ENCODE results near the gene OR2M5.

The OR2M5 gene
- total RNA-seq: 0 reads per million in 2 donors

- no peak for DNase-seq
Measured at GRCh38 chr1:248144513-248145198, at the start of gene OR2M5. Gene OR2M5, plus strand, starts transcription at chr1:248145148. Its CDS starts 0 bp downstream, at chr1:248145148.

GRCh38 chr1:248098529-248098928 lies 46.4 kb upstream of the OR2M5 start:
- no peak for DNase-seq

- DNase-seq: no peak
Measured at GRCh38 chr1:248102847-248103246, 42.1 kb upstream of the OR2M5 start.

DNA sequence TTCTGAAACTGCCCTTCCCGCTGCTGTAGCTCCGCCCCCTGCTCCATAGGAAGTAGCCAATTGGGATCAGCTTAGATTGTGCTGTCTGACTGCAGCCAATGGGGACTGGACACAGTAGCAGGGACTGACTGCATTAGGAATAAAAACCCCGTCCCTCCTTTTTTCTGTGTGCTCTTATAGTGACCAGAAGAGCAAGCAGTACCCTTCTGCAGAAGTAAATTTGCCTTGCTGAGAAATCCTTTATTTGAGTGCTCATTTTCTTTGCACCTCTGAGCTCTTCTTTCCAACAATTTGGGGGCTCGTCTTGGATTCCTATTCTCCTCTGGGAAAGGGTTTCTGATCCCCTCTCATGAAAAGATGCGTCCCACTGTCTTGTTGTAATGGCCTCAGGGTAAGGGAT lies 33.8 kb upstream of the OR2M5 start:
- no peak for DNase-seq

DNA sequence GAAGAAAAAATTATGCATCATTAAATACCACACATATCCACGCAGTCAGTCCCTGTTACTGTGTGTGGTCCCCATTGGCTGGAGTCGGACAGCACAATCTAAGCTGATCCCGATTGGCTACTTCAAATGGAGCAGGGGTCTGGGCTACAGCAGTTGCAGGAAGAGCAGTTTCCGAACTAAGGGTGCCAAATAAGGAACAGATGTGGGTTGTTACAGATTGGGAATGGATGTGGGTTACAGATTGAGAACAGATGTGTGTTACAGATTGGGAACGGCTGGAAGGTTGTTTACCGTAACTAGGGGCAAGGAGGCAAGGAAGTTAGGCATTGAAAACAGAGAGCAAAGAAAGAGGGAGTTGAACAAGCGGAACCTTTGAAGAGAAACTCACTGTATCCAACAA lies 30.1 kb upstream of the OR2M5 start:
- DNase-seq: no peak

DNA sequence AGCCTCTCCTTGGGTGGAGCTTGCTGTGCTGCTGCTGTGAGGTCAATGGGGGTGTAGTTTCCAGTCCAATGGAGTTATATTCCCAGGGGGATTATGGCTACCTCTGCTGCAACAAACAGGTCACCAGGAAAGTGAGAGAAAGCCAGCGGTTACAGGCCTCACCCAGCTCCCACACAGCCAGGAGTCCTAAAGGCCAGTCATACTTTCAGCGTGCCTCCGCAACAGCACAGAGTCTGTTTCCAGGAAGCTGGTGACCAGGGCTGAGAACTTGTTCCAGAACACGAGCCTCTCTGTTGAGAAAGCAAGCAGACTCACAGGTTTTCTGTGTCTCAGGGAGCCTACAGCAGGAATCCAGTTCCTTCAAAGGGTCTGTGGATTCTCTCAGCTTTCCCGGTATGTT lies 17.3 kb upstream of the OR2M5 start:
- DNase-seq: no peak

- DNase-seq: no peak
Measured at GRCh38 chr1:248136811-248137210, 8.1 kb upstream of the OR2M5 start.

DNA sequence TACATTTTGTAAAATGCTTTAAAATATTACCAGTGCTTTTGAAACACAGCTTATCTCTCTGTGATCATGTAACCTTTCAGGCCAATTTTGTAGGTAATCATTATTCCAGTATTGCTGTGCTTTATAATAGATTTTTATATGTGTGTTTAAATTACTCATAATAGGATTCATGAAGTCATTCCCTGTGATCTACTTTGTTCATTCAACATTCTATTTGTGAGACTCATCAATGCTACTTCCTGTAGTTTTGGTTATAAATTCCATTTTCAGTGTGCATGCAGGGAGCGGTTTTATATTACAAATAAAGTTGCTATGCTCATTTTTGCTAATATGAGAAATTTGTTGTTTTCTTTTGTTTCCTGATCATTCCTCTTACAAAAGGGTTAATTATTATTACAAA lies 4.1 kb upstream of the OR2M5 start:
- DNase-seq: no peak

DNA sequence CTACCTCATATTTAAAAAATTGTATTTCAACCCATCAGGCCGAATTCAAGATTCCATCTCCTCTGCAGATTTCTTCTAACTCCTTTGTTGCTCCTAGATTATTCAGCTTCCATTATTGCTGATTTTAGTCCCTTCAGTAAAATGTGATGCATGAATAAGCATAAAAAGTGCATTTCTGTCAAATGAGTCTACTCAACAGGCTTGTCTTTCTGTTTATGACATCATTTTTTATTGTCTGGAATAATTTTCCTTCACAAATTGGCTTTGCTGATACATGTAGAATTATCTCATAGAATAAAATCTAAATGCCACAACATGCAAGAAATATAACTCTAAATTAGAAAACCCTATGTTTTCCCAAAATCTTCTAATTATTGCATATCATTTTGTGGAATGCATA lies 1.6 kb upstream of the OR2M5 start:
- no peak for DNase-seq

- no peak for DNase-seq
Measured at GRCh38 chr1:248152056-248152827, 7.3 kb downstream of the OR2M5 start.

DNA sequence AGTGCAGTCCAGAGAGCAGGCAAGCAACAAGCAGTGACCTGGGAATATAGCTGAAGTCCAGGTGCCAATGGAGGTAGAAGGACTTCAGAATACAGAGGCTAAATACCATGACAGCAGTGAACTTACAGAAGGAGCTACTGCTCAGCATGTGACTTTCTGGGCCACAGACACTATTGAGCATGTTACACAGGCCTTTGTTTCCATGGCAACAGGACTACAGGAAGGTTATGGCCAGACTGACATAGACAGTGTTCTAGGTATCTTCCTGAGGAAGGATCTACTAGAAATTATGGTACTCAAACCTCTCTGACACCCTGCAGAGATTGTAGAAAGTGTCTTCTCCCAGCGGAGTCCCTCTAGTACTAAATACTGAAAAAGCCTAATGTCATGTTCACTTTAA lies 11.0 kb downstream of the OR2M5 start:
- no peak for DNase-seq

DNA sequence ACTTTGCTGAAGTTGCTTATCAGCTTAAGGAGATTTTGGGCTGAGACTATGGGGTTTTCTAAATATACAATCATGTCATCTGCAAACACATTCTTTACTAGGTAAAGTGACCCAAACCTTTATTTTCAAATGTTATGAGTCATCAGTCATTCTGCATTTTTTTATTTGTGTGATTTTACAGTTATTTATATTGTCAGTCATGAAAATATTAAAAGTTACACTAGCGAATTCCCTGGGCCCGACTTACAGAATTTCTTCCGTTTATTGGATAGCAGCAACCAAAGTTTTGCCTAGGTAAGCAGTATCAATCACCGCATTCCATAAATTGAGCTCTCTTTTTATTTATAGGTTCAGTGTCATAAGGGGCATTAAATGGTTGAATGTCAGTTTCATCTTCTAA lies 13.8 kb downstream of the OR2M5 start:
- DNase-seq: no peak

DNA sequence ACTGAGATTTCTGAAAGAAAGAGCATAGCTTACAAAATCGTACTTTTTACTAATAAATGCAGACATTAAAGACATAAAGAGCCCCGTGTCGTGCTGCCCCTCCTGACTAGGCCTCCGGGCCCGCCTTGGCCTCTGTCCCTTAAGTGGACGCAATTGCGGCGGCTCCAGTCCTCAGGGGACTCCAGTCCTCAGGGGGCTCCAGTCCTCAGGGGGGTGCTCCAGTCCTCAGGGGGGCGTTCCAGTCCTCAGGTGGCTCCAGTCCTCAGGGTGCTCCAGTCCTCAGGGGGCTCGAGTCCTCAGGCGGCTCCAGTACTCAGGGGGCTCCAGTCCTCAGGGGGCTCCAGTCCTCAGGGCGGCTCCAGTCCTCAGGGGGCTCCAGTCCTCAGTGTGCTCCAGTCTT lies 19.1 kb downstream of the OR2M5 start:
- no peak for DNase-seq

- no peak for DNase-seq
Measured at GRCh38 chr1:248165186-248165585, 20.2 kb downstream of the OR2M5 start.

DNA sequence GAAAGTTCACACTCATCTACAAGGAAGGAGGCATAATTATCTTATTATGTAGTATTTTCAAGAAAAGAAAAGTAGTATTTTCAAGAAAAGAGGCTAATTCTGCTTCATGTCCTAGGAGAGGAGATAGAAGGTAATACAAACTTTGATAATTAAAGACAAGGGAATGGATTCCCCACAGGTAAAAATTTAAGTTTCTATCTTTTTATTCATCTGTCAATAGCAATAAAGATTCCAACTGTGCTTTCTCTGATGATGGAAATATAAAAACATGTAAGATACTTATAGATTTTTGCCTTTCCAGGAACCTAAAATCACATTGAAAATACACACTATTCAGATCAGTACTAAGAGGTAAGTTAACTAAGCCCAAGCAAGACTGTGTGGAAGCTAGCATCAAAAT lies 29.6 kb downstream of the OR2M5 start, which contains the start of gene OR2M2:
TSS of gene OR2M2 (plus strand) at position 301 of the 400 bp plus-strand sequence. CDS start 5,165 bp downstream, outside the sequence.
- no peak for DNase-seq

- no peak for DNase-seq
Measured at GRCh38 chr1:248183996-248184395, 39.0 kb downstream of the OR2M5 start.

DNA sequence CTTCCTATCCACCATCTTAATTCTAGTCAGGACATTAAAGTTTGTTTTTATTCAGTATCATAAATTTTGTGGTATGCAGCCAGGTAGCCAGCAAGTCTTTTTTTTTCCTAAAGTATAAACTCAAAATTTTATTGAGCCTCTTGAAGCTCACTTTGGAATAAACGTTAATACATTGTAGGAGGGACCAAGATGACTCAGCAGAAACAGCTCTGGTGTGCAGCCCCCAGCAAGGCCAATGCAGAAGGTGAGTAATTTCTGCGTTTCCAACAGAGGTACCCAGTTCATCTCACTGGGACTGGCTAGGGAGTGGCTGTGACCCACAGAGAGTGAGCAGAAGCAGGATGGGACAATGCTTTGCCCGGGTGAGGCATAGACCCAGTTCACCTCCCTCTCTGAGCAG lies 42.4 kb downstream of the OR2M5 start:
- no peak for DNase-seq

DNA sequence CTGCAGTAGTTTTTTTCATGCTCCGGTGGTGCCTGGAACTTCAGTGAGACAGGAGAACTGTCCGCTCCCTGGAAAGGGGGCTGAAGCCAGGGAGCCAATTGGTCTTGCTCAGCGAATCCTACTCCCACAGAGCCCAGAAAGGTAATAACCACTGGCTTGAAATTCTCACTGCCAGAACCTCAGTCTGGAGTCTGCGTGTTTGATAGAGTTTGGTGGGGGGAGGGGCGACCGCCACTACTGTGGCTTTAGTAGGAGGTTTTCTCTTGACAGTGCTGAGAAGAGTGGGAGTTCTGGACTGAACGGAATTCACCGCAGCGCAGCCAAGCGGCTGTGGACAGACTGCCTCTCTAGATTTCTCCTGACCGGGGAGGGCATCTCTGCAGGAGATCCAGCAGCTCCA lies 44.1 kb downstream of the OR2M5 start:
- no peak for DNase-seq

DNA sequence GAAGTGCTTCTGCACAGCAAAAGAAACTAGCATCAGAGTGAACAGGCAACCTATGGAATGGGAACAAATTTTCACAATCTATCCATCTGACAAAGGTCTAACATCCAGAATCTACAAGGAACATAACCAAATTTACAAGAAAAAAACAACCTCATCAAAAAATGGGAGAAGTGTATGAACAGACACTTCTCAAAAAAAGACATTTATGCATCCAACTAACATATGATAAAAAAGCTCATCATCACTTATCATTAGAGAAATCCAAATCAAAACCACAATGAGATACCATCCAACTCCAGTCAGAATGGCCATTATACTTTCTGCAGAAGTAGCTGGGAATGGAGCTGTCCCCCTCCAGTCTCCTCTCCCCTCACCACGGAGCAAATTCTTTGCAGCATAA lies 49.2 kb downstream of the OR2M5 start:
- DNase-seq: no peak
